Right lobe of liver (tissue), 4 donors: ENCODE data around the gene PARVB.

Experiments
- POLR2A ChIP-seq: fragments of 450-650 bp; IDR thresholded peaks from one replicate; pipeline ENCODE4 v1.6.1; 2017; ENCODE audit warnings: antibody characterized with exemption, mild to moderate bottlenecking
- TF ChIP-seq, protein P1 (sequence below), 4 donors: fragments of 200-600 bp in 3 of 4; fragments of 450-650 bp in 1 of 4; IDR thresholded peaks; one replicate each; pipeline versions ENCODE4 v1.5.1 to v1.8.0; 2016 to 2022; ENCODE audit warnings: antibody characterized with exemption in 4 of 4, mild to moderate bottlenecking in 2 of 4
- donor health status: DM: no; HTN: no; CAD: no.
- donor health status: DM: no; HTN: no; CAD: no.
- donor health status: DM: no; HTN: yes; CAD: no.

DNA sequence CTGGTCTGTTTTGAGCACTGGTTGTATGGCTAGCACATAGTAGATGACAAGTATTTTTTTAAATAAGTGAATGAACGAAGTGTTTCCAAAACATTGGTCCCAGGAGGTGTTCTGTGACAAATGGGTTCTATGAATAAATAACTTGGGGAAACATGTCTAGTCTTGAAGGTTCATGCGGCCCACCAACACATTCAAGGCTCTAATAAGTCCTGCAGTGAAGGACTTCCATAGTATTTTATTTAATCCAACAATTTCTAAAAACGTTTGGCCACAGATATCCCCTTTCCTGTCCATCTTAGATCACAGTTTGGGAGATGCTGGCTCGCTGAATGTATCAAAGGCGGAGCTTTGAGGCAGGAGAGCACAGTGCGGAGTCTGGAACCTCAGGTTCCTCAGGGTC is 179.1 kb downstream of the PARVB start:
- TF ChIP-seq, protein P1, sequence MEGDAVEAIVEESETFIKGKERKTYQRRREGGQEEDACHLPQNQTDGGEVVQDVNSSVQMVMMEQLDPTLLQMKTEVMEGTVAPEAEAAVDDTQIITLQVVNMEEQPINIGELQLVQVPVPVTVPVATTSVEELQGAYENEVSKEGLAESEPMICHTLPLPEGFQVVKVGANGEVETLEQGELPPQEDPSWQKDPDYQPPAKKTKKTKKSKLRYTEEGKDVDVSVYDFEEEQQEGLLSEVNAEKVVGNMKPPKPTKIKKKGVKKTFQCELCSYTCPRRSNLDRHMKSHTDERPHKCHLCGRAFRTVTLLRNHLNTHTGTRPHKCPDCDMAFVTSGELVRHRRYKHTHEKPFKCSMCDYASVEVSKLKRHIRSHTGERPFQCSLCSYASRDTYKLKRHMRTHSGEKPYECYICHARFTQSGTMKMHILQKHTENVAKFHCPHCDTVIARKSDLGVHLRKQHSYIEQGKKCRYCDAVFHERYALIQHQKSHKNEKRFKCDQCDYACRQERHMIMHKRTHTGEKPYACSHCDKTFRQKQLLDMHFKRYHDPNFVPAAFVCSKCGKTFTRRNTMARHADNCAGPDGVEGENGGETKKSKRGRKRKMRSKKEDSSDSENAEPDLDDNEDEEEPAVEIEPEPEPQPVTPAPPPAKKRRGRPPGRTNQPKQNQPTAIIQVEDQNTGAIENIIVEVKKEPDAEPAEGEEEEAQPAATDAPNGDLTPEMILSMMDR (IDR thresholded peaks at IDR 0.05) = no peak
- TF ChIP-seq POLR2A = no peak
